ENCODE results near the gene OTUB2.

DNA sequence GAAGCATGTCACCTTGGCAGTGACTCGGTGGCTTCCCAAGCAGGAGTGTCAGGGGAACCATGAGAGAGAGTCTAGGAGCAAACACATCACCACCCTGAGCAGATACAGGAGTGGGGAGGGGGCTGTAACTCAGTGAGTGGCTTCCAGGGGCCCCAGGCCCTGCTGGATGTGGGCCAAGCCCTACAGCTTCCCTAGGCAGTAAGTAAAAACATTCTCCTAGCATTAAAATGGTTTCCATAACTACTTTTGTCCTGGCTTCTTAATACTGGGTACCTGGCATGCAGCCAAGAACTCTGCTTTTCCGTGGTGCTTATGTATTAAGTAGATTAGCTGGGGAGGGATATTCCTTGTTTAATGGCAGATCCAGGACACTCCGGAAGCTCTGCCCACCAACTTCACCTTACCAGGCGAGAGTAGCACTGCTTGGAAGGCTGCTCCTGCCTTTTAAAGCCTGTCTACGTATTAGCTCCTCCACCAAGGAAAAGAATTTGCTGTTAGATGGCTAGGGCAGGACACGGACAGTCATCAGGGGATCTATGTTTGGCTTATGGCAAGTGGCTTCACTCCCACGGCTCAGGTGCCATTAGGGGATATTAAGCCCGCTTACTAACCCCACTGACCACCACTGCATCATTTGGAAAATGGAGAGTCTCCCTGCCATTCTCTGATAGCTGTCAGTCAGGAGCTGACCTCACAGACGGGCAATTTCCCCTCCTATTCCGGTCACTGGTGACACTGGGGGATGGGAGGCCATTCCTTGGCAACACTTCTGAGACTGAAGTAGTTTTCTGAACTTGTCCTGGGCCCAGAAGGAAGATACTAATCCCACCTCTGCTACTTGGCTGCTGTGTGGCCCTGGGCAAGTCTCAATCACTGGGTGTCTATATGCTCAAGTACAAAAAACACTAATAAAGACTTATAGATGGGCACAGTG is 22.8 kb downstream of the OTUB2 start:
- TF ChIP-seq, protein P1, sequence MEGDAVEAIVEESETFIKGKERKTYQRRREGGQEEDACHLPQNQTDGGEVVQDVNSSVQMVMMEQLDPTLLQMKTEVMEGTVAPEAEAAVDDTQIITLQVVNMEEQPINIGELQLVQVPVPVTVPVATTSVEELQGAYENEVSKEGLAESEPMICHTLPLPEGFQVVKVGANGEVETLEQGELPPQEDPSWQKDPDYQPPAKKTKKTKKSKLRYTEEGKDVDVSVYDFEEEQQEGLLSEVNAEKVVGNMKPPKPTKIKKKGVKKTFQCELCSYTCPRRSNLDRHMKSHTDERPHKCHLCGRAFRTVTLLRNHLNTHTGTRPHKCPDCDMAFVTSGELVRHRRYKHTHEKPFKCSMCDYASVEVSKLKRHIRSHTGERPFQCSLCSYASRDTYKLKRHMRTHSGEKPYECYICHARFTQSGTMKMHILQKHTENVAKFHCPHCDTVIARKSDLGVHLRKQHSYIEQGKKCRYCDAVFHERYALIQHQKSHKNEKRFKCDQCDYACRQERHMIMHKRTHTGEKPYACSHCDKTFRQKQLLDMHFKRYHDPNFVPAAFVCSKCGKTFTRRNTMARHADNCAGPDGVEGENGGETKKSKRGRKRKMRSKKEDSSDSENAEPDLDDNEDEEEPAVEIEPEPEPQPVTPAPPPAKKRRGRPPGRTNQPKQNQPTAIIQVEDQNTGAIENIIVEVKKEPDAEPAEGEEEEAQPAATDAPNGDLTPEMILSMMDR (conservative IDR thresholded peaks at IDR 0.05; ENCODE audit: low read depth, low read length): no peak
- no peak for TF ChIP-seq EZH2 (IDR thresholded peaks at IDR 0.05; ENCODE audit: borderline replicate concordance, low read depth, low read length, poor library complexity, severe bottlenecking)

Data from A673 (cell line).